Measurements from ENCODE around the gene MRPL53.
"Not testable (repeated sequence)": the region's sequence is repeated elsewhere in the genome, so short reads cannot be mapped to it uniquely, and the experiment has no call there.

The MRPL53 gene

DNA sequence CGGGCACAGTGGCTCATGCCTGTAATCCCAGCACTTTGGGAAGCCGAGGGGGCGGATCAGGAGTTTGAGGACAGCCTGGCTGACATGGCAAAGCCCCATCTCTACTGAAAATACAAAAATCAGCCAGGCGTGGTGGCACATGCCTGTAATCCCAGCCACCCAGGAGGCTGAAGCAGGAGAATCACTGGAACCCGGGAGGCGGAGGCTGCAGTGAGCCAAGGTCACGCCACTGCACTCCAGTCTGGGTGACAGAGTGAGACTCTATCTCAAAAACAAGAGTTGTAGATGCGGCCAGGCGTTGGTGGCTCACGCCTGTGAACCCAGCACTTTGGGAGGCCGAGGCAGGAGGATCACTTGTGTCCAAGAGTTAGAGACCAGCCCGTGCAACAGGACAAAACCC lies 1.7 kb downstream of the MRPL53 start:
- H3K27ac Mint-ChIP-seq, result peak overlapping the region in 1 of 2 donors; percentile 28
- not testable (repeated sequence) for ATAC-seq, H3K27me3 Mint-ChIP-seq, H3K9me3 Mint-ChIP-seq, DNase-seq
- peak overlapping the region; percentile 7 to 80 for H3K4me3 Mint-ChIP-seq
- H3K4me1 Mint-ChIP-seq, result peaks cover 42% of the 10 kb centered on the region

DNA sequence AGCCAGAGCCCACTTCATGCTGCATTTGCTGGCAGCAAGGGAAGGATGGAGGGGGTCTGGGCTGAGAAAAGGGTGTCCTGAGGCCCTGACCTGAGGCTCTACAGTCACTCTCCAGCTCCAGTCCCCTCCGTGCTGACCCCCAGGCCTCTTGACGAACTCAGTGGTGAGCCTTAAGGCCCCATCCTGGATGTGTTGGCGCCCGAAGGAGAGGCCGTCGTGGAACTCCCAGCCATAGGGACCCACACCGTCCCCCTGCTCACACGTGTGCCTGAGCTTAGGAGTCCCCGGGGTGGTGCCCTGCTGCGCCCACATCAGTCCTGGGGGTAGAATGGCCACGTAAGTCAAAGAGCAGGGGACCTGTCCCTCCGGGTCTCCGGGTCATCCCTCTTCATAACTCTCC lies 8.1 kb downstream of the MRPL53 start:
- peaks cover 49% of the 10 kb centered on the region for H3K4me1 Mint-ChIP-seq
- peak overlapping the region; percentile 87 to 99 for H3K4me3 Mint-ChIP-seq
- H3K27ac Mint-ChIP-seq, result peak overlapping the region; percentile 65 to 87
- ATAC-seq (peak; percentile 14), DNase-seq (no peak)
- no peaks in the 10 kb centered on the region for H3K27me3 Mint-ChIP-seq
- no peaks in the 10 kb centered on the region for H3K9me3 Mint-ChIP-seq

DNA sequence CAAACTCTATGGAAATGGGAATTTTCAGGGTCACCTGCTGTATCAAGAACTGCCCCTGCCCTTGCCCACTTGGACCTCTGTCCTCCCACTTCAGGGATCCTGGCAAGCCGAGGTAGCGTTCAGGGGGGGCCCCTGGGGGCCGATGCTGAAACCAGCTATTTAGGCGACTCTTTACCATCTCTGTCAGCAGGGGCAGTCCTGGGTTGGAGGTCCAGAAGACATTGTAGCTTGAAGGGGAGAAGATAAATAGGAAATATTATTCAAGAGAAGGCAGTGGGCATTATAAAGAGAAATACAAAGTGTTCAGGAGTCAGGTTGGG lies 9.7 kb downstream of the MRPL53 start:
- ATAC-seq (no peak), DNase-seq (no peak)
- Mint-ChIP-seq H3K4me3 (no peak overlapping the region), H3K27ac (peak overlapping the region in 1 of 2 donors; percentile 39), H3K9me3 (no peaks in the 10 kb centered on the region), H3K27me3 (no peaks in the 10 kb centered on the region), H3K4me1 (peaks cover 55% of the 10 kb centered on the region)

DNA sequence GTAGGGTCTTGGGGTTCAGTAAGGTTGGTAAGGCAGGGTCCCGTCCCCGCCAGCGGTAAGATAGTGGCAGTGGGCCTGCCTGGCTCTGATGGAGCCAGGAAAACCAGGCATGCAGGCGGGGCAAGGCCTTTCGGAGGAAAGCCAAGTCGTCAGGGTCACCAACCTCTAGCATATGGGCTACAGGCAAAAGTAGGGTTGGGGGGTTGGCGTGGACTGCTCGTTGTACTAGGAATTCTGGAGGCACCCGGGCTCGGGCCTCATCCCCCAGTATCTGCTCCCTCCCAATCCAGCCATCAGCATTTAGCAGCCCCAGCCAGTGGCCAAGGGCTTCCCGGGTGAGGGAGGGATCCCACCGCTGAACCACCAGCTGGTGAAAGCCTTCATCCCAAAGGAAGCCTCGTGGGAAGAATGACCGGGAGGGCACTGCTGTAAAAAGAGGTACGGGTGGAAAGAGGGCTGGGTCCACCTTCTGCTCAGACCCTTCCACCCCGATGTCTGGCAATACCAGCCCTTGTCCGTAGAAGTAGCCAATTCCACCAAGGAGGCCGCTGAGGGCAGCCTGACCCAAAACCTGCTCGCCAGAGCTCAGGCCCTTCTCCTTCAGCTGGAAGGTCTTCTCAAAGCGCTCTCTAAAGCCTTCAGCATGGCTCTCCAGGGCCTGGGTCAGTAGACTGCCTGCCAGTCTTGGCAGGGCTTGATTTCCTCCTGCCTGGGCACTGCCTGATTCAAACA lies 10.3 kb downstream of the MRPL53 start:
- peak overlapping the region in 1 of 2 donors; percentile 39 for H3K27ac Mint-ChIP-seq
- no peaks in the 10 kb centered on the region for H3K9me3 Mint-ChIP-seq
- H3K4me3 Mint-ChIP-seq, result no peak overlapping the region
- no peaks in the 10 kb centered on the region for H3K27me3 Mint-ChIP-seq
- peaks cover 57% of the 10 kb centered on the region for H3K4me1 Mint-ChIP-seq
- ATAC-seq (no peak), DNase-seq (no peak)

DNA sequence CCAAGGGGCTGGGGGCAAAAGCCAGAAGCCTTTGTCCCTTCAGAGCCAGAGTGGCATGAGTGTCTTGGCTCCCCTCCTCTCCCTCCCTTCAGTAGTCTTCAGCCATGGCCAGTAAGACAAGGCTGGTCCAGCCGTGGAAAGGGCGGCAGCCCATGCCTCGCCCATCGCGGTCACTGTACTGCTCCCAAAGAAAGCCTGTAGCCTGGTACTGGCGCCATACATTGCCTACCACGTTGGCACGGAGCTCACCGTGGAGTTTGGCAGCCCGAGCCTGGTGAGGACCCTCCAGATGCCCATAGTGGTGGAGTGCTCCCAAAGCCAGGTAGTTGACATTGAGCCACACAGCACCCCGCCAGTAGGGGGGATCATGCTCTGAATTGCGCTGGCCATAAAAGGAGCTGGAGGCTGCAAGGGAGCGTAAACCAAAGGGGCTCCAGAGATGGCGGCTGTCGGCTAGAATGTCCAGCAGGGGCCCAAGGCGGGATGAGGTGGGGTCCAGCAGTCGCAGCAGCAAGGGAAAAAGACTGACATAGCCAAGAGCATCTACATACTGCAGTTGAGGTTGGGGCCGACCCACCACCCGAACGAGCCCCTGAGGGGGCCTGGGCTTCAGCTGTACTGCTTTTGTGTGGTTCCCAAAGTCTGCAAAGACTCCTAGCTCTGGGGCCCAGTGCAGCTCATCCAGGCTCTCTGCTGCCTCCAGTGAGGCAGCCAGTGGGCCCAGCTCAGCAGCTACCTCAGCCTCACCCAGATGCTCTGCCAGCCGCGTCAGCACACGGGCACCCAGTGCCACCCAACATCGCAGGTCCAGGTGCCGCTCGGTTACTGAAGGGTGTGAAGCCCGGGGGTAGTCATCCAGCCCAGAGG lies 11.1 kb downstream of the MRPL53 start:
- ATAC-seq, result no peak
- H3K9me3 Mint-ChIP-seq, result no peaks in the 10 kb centered on the region
- H3K4me1 Mint-ChIP-seq, result peaks cover 65% of the 10 kb centered on the region
- H3K4me3 Mint-ChIP-seq, result no peak overlapping the region
- no peak for DNase-seq
- H3K27me3 Mint-ChIP-seq, result no peaks in the 10 kb centered on the region
- peak overlapping the region in 1 of 2 donors; percentile 55 for H3K27ac Mint-ChIP-seq

DNA sequence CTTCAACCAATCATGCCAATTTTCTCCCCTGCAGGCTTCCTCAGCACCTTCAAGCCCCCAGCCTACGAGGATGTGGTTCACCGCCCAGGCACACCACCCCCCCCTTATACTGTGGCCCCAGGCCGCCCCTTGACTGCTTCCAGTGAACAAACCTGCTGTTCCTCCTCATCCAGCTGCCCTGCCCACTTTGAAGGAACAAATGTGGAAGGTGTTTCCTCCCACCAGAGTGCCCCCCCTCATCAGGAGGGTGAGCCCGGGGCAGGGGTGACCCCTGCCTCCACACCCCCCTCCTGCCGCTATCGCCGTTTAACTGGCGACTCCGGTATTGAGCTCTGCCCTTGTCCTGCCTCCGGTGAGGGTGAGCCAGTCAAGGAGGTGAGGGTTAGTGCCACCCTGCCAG lies 12.3 kb downstream of the MRPL53 start:
- DNase-seq, ATAC-seq, H3K27me3 Mint-ChIP-seq, H3K9me3 Mint-ChIP-seq: not testable (repeated sequence)
- peaks cover 67% of the 10 kb centered on the region for H3K4me1 Mint-ChIP-seq
- H3K27ac Mint-ChIP-seq, result peak overlapping the region in 1 of 2 donors; percentile 51
- peak overlapping the region; percentile 89 to 99 for H3K4me3 Mint-ChIP-seq

DNA sequence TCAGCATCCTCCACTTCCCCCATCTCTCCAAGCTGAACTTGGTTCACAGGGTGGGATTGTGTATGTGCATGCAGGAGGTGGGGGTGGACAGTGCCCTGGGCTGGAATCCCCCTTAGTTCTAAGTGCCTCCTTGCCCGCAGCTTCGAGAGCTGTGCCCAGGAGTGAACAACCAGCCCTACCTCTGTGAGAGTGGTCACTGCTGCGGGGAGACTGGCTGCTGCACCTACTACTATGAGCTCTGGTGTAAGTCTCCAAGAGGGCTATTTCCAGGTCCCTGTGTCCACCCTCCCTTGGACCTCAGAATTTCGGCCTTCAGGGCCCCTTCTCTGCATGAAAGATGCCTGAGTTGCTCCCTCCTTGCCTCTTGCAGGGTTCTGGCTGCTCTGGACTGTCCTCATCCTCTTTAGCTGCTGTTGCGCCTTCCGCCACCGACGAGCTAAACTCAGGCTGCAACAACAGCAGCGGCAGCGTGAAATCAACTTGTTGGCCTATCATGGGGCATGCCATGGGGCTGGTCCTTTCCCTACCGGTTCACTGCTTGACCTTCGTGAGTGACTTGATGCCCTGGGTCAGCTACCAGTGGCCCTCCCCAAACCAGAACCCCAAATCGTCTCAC lies 12.9 kb downstream of the MRPL53 start:
- not testable (repeated sequence) for DNase-seq, H3K9me3 Mint-ChIP-seq, ATAC-seq, H3K27me3 Mint-ChIP-seq
- Mint-ChIP-seq H3K27ac (peak overlapping the region; percentile 36 to 88), H3K4me1 (peaks cover 73% of the 10 kb centered on the region), H3K4me3 (peak overlapping the region; percentile 89 to 99)

DNA sequence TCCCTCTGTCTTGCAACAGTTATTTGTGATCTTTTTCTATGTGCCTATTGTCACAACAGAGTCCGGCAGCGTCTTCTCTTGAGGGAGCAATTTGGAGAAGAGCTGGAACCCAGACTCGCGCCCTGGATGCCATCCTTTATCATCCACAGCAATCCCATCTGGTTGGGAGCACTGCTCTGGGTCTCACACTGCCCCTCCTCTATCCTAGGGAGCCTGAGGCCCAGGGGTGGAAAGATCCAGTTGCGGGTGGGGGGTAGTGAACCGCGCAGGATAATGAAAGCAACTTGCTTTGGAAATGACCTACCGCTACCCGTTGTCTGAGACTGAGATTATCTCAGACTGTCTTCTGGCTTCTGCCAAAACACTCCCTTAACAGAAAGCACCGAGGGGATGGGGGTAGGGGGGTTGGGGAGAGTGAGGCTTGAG lies 13.5 kb downstream of the MRPL53 start:
- peaks cover 72% of the 10 kb centered on the region for H3K4me1 Mint-ChIP-seq
- H3K27me3 Mint-ChIP-seq, result no peaks in the 10 kb centered on the region
- DNase-seq (no peak), ATAC-seq (no peak)
- H3K4me3 Mint-ChIP-seq, result peak overlapping the region; percentile 89 to 99
- H3K9me3 Mint-ChIP-seq, result no peaks in the 10 kb centered on the region
- H3K27ac Mint-ChIP-seq, result peak overlapping the region; percentile 99

DNA sequence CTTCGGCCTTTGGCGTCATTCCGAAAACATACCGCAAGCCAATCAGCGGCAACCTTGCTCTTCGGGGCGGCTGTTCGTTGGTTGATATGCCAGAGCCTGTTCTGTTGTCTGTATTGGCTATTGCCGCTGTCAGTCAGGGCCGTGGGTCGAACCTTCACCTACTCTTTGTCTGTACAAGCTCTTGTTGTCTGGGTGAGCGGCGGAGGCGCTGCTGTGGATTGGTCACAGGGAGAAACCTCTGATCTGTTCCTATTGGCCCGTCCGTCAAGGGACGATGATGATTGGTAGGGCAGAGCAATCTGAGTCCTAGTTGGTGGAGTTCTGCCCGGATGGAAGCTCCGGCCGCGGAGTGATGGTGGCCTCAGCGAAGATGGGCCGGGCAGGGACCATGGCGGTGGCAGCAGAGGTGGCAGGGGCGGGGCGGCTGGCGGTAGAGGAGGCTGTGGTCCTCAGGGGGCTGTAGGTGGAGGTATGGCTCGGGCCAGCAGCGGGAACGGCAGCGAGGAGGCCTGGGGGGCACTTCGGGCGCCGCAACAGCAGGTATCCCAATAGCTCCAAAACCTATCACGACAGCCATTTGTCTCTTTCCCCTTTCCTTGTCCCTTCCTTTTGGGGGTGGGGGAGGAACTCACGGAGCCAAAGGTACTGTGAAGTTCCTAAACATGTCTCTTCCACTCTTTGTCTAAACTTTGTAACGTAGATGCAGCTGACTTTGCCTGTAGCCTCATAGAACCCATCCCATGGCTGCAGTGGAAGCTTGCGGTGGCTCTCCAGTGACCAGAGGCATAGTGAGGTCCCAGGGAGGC lies 14.1 kb downstream of the MRPL53 start, which contains the start of gene WBP1:
Gene WBP1, plus strand, starts transcription at position 307 of the 806 bp plus-strand sequence. Its CDS starts 165 bp downstream, at position 472.
- DNase-seq (peak; percentile 98 to 100), ATAC-seq (peak; percentile 89)
- H3K4me3 Mint-ChIP-seq, result peak within 1 kb of the TSS; percentile 89 to 99
- no peaks in the 10 kb centered on the region for H3K9me3 Mint-ChIP-seq
- peaks cover 66% of the 10 kb centered on the region for H3K4me1 Mint-ChIP-seq
- no peaks in the 10 kb centered on the region for H3K27me3 Mint-ChIP-seq
- H3K27ac Mint-ChIP-seq, result peak within 1 kb of the TSS; percentile 99

DNA sequence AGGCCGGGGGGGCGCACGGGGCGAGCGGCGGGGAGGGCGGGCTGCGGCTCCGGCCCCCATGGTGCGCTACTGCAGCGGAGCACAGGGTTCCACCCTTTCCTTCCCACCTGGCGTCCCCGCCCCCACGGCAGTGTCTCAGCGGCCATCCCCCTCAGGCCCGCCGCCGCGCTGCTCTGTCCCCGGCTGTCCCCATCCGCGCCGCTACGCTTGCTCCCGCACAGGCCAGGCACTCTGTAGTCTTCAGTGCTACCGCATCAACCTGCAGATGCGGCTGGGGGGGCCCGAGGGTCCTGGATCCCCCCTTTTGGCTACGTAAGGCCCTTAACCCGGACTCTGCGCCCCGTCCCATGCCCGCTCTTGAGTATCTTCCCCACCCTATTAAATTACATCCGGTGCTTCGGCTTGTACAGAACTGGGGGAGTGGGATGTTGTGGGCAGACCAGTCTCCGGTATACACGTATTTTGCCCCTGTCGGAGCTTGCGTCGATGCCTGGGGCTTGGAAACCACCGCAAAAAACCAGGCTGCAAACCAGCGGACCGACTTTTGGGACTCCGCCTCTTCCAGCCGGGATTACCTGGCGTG lies 14.8 kb downstream of the MRPL53 start:
- ATAC-seq, result peak; percentile 76
- peak overlapping the region; percentile 89 to 99 for H3K4me3 Mint-ChIP-seq
- no peaks in the 10 kb centered on the region for H3K9me3 Mint-ChIP-seq
- H3K27me3 Mint-ChIP-seq, result no peaks in the 10 kb centered on the region
- DNase-seq, result peak; percentile 90 to 91
- peaks cover 63% of the 10 kb centered on the region for H3K4me1 Mint-ChIP-seq
- H3K27ac Mint-ChIP-seq, result peak overlapping the region; percentile 99

DNA sequence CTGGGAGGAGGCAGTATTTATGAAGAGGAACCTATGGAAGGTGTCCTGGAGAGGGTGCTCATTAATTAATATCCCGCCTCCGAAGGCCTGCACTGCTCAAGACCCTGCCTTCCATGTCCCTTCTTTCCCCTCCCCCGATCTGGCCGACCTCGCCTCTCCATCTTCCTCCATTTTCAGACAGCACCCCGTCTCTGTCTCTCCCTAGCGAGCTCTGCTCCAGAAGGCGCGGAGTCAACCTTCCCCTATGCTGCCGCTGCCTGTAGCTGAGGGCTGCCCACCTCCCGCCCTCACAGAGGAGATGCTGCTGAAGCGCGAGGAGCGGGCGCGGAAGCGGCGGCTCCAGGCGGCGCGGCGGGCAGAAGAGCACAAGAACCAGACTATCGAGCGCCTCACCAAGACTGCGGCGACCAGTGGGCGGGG lies 15.3 kb downstream of the MRPL53 start:
- H3K9me3 Mint-ChIP-seq, result no peaks in the 10 kb centered on the region
- H3K4me1 Mint-ChIP-seq, result peaks cover 67% of the 10 kb centered on the region
- peak overlapping the region; percentile 89 to 99 for H3K4me3 Mint-ChIP-seq
- DNase-seq, result no peak
- no peaks in the 10 kb centered on the region for H3K27me3 Mint-ChIP-seq
- no peak for ATAC-seq
- peak overlapping the region; percentile 96 to 99 for H3K27ac Mint-ChIP-seq

DNA sequence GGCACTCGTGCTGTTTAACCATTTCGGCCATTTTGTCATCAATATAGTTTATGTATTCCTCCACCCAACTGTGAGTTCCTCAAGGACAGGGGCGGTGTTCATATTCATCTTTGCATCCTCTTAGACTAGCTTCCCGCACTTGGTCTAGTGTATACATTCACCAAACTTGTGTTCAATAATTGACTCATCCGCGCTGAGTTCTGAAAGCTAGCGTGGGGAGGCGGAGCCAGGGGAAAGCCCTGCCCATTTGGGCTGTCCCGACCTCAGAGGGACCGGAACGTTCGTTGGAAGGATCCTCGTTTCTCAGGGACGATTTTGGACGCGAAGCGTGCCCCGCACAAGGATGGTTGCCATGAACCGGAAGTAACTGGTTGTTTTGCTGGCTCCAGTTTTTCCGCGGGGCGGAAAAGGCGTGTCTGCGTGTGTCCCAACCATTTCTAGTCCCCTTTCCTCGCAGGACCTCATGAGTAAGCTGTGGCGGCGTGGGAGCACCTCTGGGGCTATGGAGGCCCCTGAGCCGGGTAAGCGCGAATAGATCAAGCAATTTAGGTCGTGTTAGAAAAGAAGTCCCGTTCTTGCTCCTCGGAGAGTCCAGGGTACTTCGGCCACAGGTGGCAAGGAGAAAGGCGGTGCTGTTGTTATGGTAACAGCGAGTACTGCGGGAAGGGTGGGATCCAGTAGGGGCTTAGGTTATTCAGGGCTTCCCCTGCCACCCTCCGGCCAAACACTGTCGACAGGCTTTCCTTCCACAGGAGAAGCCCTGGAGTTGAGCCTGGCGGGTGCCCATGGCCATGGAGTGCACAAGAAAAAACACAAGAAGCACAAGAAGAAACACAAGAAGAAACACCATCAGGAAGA lies 17.6 kb downstream of the MRPL53 start, which contains the start of gene INO80B:
Gene INO80B, plus strand, starts transcription at position 434 of the 858 bp plus-strand sequence. Its CDS starts 30 bp downstream, at position 464.
- H3K27me3 Mint-ChIP-seq, result no peaks in the 10 kb centered on the region
- H3K9me3 Mint-ChIP-seq, result no peaks in the 10 kb centered on the region
- ATAC-seq (peak; percentile 56), DNase-seq (peak; percentile 99)
- H3K4me3 Mint-ChIP-seq, result peak within 1 kb of the TSS; percentile 89 to 99
- peak within 1 kb of the TSS; percentile 89 to 98 for H3K27ac Mint-ChIP-seq
- H3K4me1 Mint-ChIP-seq, result peaks cover 52% of the 10 kb centered on the region

DNA sequence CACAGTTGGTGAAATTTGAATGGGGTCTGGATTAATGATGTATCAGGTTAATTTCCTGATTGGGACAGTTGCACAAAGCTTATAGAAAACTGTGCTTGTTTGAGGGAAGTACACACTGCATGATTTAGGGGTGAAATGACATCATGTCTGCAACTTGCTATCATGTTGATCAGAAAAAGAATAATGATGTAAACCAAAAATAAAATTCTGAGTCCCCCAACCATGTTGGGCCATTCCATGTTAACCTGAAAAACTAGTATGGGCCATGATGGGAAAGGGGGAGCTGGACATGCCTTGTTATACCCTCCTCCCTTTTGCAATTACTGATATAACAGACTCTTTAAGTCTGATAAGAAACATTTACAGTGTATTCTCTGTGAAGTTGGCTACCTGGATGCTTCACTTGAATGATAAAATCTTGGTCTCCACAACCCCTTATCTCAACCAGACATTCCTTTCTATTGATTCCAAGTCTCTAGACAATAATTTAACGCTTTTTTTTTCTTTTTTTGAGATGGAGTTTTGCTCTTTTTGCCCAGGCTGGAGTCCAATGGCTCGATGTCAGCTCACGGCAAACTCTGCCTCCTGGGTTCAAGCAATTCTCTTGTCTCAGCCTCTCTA lies 21.8 kb downstream of the MRPL53 start:
- ATAC-seq (no peak), DNase-seq (no peak)
- H3K9me3 Mint-ChIP-seq, result no peaks in the 10 kb centered on the region
- peaks cover 25% of the 10 kb centered on the region for H3K4me1 Mint-ChIP-seq
- no peak overlapping the region for H3K27ac Mint-ChIP-seq
- no peak overlapping the region for H3K4me3 Mint-ChIP-seq
- H3K27me3 Mint-ChIP-seq, result no peaks in the 10 kb centered on the region
